ENCODE results near the gene SLC9A8. TPM values are rescaled to one million over a fixed set of nuclear protein-coding genes. Genes with fewer than 3 reads are reported as not detected.
A peak's percentile ranks its signal among the peaks of the same experiment; 100 is the strongest.

The SLC9A8 gene
- total RNA-seq, 1 experiment from 2014 or later = 7.5 TPM

GRCh38 chr20:49938173-49939163 lies 125.8 kb downstream of the SLC9A8 start:
- H3K27ac Mint-ChIP-seq = peak overlapping the region; percentile 12 to 85 (median 54); a peak in 4 of 7 replicates
- Histone ChIP-seq H4K5ac (ENCODE audit: insufficient read length, low read depth, low read length) (no peak overlapping the region), H2BK5ac (ENCODE audit: insufficient read length, low read length) (no peak overlapping the region), H4K20me1 (ENCODE audit: control insufficient read depth, insufficient read depth, insufficient read length) (no peaks in the 10 kb centered on the region), H2BK12ac (ENCODE audit: insufficient read length, low read depth, low read length) (no peak overlapping the region), H3K4me1 (ENCODE audit: insufficient read depth, low read length) (peaks cover 4% of the 10 kb centered on the region; the same call in 1 of the 2 replicates), H3T11ph (ENCODE audit: low read length) (no peak overlapping the region), H3K18ac (ENCODE audit: insufficient read length, low read depth, low read length) (no peak overlapping the region), H3K27ac (ENCODE audit: insufficient read length, low read depth, low read length) (no peak overlapping the region), H3K79me1 (ENCODE audit: insufficient read depth, low read depth, low read length, poor library complexity, severe bottlenecking) (peaks cover 4% of the 10 kb centered on the region), H2AFZ (ENCODE audit: low read length) (no peak overlapping the region), H3K14ac (ENCODE audit: insufficient read depth, low read length) (no peak overlapping the region), H3K23me2 (ENCODE audit: insufficient read length, low read depth, low read length, poor library complexity, severe bottlenecking) (peaks cover 13% of the 10 kb centered on the region), H4K8ac (replicated peaks; ENCODE audit: insufficient read length, low read depth, low read length) (no peak overlapping the region), H3K27me3 (ENCODE audit: insufficient read depth, low read length) (no peaks in the 10 kb centered on the region), H3K9ac (ENCODE audit: extremely low read depth, insufficient read length, low read length) (peak overlapping the region; percentile 23), H3K56ac (ENCODE audit: insufficient read length, low read depth, low read length) (no peak overlapping the region), H3K23ac (ENCODE audit: insufficient read length, low read depth, low read length) (no peak overlapping the region), H3K79me2 (ENCODE audit: insufficient read depth, low read length) (peaks cover 39% of the 10 kb centered on the region), H2BK120ac (ENCODE audit: low read depth, low read length, poor library complexity, severe bottlenecking) (no peak overlapping the region), H2BK20ac (ENCODE audit: low read depth, low read length, poor library complexity, severe bottlenecking) (no peak overlapping the region), H2AK5ac (ENCODE audit: insufficient read length, low read length) (no peak overlapping the region), H3K4me2 (ENCODE audit: insufficient read depth, insufficient read length, low read length) (peak overlapping the region; percentile 90), H4K91ac (ENCODE audit: insufficient read length, low read depth, low read length) (no peak overlapping the region), H3K4ac (ENCODE audit: low read depth, low read length) (no peak overlapping the region), H3K9me3 (ENCODE audit: control insufficient read depth, low read depth, low read length) (no peaks in the 10 kb centered on the region), H2BK15ac (ENCODE audit: low read depth, low read length) (no peak overlapping the region)
- H3K36me3 Mint-ChIP-seq (ENCODE audit: insufficient read depth in 1 of 3, low read depth in 3 of 3) = peaks cover 8 to 37% (median 36%) of the 10 kb centered on the region in 3 experiments; a peak in 6 of 7 replicates
- no CpG with 5 or more reads among the region's 12 CpGs for WGBS (ENCODE audit: extremely low coverage, insufficient read length, low lambda C conversion rate)
- H3K27me3 Mint-ChIP-seq (ENCODE audit: low read depth) = no peaks in the 10 kb centered on the region
- H3K9me3 Mint-ChIP-seq = no peaks in the 10 kb centered on the region
- DNase-seq = no peak
- peak overlapping the region; percentile 62 to 95; a peak in 4 of 5 replicates for H3K4me3 Mint-ChIP-seq
- peaks cover 26 to 30% of the 10 kb centered on the region in 2 experiments for H3K4me1 Mint-ChIP-seq
- TF ChIP-seq, protein P1, sequence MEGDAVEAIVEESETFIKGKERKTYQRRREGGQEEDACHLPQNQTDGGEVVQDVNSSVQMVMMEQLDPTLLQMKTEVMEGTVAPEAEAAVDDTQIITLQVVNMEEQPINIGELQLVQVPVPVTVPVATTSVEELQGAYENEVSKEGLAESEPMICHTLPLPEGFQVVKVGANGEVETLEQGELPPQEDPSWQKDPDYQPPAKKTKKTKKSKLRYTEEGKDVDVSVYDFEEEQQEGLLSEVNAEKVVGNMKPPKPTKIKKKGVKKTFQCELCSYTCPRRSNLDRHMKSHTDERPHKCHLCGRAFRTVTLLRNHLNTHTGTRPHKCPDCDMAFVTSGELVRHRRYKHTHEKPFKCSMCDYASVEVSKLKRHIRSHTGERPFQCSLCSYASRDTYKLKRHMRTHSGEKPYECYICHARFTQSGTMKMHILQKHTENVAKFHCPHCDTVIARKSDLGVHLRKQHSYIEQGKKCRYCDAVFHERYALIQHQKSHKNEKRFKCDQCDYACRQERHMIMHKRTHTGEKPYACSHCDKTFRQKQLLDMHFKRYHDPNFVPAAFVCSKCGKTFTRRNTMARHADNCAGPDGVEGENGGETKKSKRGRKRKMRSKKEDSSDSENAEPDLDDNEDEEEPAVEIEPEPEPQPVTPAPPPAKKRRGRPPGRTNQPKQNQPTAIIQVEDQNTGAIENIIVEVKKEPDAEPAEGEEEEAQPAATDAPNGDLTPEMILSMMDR (conservative IDR thresholded peaks at IDR 0.05) = no peak

Measured in H9 (cell line).